ENCODE results near the gene ZRANB3.

- TF ChIP-seq, protein P1, sequence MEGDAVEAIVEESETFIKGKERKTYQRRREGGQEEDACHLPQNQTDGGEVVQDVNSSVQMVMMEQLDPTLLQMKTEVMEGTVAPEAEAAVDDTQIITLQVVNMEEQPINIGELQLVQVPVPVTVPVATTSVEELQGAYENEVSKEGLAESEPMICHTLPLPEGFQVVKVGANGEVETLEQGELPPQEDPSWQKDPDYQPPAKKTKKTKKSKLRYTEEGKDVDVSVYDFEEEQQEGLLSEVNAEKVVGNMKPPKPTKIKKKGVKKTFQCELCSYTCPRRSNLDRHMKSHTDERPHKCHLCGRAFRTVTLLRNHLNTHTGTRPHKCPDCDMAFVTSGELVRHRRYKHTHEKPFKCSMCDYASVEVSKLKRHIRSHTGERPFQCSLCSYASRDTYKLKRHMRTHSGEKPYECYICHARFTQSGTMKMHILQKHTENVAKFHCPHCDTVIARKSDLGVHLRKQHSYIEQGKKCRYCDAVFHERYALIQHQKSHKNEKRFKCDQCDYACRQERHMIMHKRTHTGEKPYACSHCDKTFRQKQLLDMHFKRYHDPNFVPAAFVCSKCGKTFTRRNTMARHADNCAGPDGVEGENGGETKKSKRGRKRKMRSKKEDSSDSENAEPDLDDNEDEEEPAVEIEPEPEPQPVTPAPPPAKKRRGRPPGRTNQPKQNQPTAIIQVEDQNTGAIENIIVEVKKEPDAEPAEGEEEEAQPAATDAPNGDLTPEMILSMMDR (conservative IDR thresholded peaks at IDR 0.05; ENCODE audit: low read length): no peak
- TF ChIP-seq EZH2phosphoT487 (IDR thresholded peaks at IDR 0.05; ENCODE audit: borderline replicate concordance, low read depth, low read length): no peak
Observed at GRCh38 chr2:135230150-135230549, 300.9 kb downstream of the ZRANB3 start.

All from OCI-LY7 (cell line).